HFFc6 (cell line): ENCODE measurements around the gene ADAMTS7. TPM values are rescaled to one million over a fixed set of nuclear protein-coding genes. Genes with fewer than 3 reads are reported as not detected.

Experiments used
- DNase-seq: peaks from one replicate; pipeline ENCODE4 v3.0.0-alpha.2; 2018
- H3K27ac Mint-ChIP-seq: 2 replicates; pipeline ENCODE4 v1.8.0; 2020; ENCODE audit warnings: mild to moderate bottlenecking, mixed read lengths
- H3K27me3 Mint-ChIP-seq: 2 replicates; pipeline ENCODE4 v1.8.0; 2021; ENCODE audit warnings: mild to moderate bottlenecking, moderate library complexity, mixed read lengths; ENCODE audit not compliant: insufficient read depth
- H3K36me3 Mint-ChIP-seq: 2 replicates; pipeline ENCODE4 v1.8.0; 2021; ENCODE audit warnings: low read depth, mixed read lengths
- H3K4me1 Mint-ChIP-seq: 2 replicates; pipeline ENCODE4 v1.8.0; 2020; ENCODE audit warnings: low read depth, mixed read lengths
- H3K4me3 Mint-ChIP-seq: 2 replicates; pipeline ENCODE4 v1.8.0; 2020; ENCODE audit warnings: mild to moderate bottlenecking, moderate library complexity, mixed read lengths
- H3K9me3 Mint-ChIP-seq: 2 replicates; pipeline ENCODE4 v1.8.0; 2020; ENCODE audit warnings: mild to moderate bottlenecking, mixed read lengths
- total RNA-seq, 6 experiments: library from RNA; stranded (reverse); fragmentation: NEBNext Ultra II Directional; extraction: Animal tissue kit (Norgen Biotek cat#: 25700); gene quantifications; 2 replicates in 1 of 6; 3 replicates in 5 of 6; pipeline ENCODE4 v1.2.3, GENCODE V29; 2021
- TF ChIP-seq, protein P1 (sequence below): fragments of 200-600 bp; sonication (generic); IDR thresholded peaks from 2 replicates; pipeline ENCODE4 v1.5.0; 2021; ENCODE audit warnings: antibody characterized with exemption, mild to moderate bottlenecking

Gene ADAMTS7
- total RNA-seq, 6 experiments from 2014 or later: 0.39 to 0.66 (median 0.59) TPM

DNA sequence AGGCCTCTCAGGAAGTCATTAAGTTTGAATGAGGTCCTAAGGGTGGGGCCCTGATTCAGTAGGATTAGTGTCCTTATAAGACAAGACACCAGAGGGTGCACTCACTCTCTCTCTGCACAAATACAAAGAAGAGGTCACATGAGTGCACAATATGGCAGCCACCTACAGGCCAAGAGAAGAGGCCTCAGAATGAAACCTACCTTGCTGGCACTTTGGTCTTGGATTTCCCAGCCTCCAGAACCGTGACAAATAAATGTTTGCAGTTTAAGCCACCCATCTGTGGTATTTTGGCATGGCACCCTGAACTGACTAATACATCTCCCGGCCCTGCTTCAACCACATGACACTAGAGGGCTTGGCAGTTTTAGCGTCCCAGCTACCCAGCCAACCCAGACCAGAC is 96.4 kb downstream of the ADAMTS7 start:
- Mint-ChIP-seq H3K36me3 (no peaks in the 10 kb centered on the region), H3K4me1 (peaks cover 22% of the 10 kb centered on the region), H3K27me3 (peaks cover 17% of the 10 kb centered on the region), H3K9me3 (peaks cover 4% of the 10 kb centered on the region; the same call in 1 of the 2 replicates), H3K27ac (no peak overlapping the region), H3K4me3 (no peak overlapping the region)
- TF ChIP-seq, protein P1, sequence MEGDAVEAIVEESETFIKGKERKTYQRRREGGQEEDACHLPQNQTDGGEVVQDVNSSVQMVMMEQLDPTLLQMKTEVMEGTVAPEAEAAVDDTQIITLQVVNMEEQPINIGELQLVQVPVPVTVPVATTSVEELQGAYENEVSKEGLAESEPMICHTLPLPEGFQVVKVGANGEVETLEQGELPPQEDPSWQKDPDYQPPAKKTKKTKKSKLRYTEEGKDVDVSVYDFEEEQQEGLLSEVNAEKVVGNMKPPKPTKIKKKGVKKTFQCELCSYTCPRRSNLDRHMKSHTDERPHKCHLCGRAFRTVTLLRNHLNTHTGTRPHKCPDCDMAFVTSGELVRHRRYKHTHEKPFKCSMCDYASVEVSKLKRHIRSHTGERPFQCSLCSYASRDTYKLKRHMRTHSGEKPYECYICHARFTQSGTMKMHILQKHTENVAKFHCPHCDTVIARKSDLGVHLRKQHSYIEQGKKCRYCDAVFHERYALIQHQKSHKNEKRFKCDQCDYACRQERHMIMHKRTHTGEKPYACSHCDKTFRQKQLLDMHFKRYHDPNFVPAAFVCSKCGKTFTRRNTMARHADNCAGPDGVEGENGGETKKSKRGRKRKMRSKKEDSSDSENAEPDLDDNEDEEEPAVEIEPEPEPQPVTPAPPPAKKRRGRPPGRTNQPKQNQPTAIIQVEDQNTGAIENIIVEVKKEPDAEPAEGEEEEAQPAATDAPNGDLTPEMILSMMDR: peak; percentile 37; the same call in 1 of the 2 replicates
- no peak for DNase-seq

DNA sequence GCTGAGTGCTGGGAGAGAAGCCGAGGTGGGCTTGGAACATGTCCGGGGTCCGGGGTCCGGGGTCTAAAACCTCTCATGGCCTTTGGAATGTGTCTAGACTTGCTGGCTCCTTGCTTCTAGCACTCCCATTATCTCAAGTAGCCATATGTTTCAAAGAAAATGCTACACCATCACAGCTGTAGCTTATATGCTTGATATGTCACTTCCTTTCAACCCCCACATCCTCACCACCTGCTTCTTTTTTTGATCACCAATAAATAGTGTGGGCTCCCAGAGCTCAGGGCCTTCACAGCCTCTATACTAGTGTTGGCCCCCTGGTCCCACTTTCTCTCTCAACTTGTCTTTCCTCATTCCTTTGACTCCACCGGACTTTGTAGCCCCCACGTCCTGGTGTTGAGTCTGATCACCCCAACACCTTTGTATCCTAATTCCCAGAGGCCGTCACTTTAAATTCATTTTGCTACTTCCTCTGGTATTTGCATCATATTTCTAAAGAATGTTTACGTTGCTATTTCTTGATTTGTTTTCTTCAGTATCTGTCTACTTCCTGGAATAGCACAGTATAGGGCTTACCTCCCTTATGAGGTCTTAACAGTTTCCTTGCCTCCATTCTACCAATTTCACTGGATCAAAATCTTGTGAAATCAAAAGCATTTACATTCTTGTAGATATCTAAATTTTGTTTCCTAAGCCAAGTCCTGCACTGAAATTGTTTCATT is 98.3 kb downstream of the ADAMTS7 start:
- H3K9me3 Mint-ChIP-seq: peaks cover 4% of the 10 kb centered on the region; the same call in 1 of the 2 replicates
- no peak for DNase-seq
- peaks cover 7% of the 10 kb centered on the region for H3K27me3 Mint-ChIP-seq
- TF ChIP-seq, protein P1: no peak
- H3K27ac Mint-ChIP-seq: no peak overlapping the region
- no peak overlapping the region for H3K4me3 Mint-ChIP-seq
- H3K4me1 Mint-ChIP-seq: peaks cover 31% of the 10 kb centered on the region
- H3K36me3 Mint-ChIP-seq: no peaks in the 10 kb centered on the region

DNA sequence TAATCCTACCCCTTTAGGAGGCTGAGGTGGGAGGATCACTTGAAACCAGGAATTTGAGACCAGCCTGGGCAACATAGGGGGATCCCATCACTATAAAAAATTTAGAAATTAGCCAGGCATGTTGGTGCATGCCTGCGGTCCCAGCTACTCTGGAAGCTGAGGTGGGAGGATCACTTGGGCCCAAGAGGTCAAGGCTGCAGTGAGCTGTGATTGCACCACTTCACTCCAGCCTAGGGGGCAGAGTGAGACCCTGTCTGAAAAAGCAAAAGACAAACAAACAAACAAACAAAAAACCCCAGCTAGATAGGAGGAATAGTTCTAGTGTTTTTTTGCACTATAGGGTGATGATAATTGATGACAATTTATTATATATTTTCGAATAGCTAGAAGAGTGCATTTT is 99.6 kb downstream of the ADAMTS7 start:
- peaks cover 4% of the 10 kb centered on the region; the same call in 1 of the 2 replicates for H3K9me3 Mint-ChIP-seq
- no peak overlapping the region for H3K4me3 Mint-ChIP-seq
- DNase-seq: no peak
- H3K4me1 Mint-ChIP-seq: peaks cover 27% of the 10 kb centered on the region
- no peaks in the 10 kb centered on the region for H3K36me3 Mint-ChIP-seq
- TF ChIP-seq, protein P1: no peak
- no peak overlapping the region for H3K27ac Mint-ChIP-seq
- H3K27me3 Mint-ChIP-seq: peaks cover 12% of the 10 kb centered on the region

DNA sequence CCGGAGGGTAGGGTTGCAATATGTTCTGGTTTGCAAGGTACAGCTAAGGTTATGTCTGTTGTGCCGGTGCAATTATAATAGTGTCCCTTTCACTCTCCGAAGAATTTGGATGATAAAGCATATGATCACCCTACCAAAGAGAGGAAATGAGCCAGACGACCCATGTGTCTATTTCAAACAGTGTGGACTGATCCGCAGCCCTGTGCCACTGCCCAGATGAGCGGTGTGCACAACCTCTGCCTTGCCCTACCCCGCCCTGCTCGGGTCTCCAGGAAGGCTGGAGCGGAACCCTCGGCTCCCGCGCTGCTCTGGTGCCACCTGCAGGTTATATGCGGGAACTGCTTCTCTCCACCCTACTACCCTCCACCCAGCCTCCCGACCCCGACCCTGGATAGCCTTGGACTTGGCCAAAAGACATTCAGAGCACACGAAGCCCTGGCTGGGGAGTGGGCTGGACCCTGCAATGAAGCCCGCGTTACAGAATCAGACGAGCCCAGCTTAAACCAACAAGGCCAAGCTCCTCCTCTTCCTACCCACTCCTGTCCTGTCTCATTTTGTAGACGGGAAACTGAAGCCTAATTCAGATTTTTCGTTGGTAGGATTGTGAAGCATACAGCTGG is 101.9 kb downstream of the ADAMTS7 start:
- H3K36me3 Mint-ChIP-seq: no peaks in the 10 kb centered on the region
- H3K27me3 Mint-ChIP-seq: peaks cover 17% of the 10 kb centered on the region
- peaks cover 9% of the 10 kb centered on the region for H3K4me1 Mint-ChIP-seq
- TF ChIP-seq, protein P1: peak; percentile 91
- DNase-seq: no peak
- H3K4me3 Mint-ChIP-seq: peak overlapping the region; percentile 54
- peaks cover 2% of the 10 kb centered on the region; the same call in 1 of the 2 replicates for H3K9me3 Mint-ChIP-seq
- no peak overlapping the region for H3K27ac Mint-ChIP-seq

Other genes starting within 250 kb of the ADAMTS7 start
- 1 to 10 TPM in 5 of 6 experiments, under 1 TPM in 1; 0.94 to 2.1 (median 1.6) TPM for gene CHRNA5, start 245.9 kb downstream of the ADAMTS7 start, total RNA-seq
- gene CHRNA3, start 190.5 kb downstream of the ADAMTS7 start, total RNA-seq: not detected
- not detected for gene CHRNB4, start 170.3 kb downstream of the ADAMTS7 start, total RNA-seq
- gene MORF4L1, start 61.4 kb upstream of the ADAMTS7 start, total RNA-seq: 100 to 1,000 TPM; 346 to 512 (median 410) TPM
- gene CTSH, start 133.6 kb upstream of the ADAMTS7 start, total RNA-seq: under 1 TPM in 5 of 6 experiments, not detected in 1; 0.20 to 0.53 (median 0.38) TPM